ENCODE measurements around the gene HTR5A.

- TF ChIP-seq SMC3 (IDR thresholded peaks at IDR 0.05; ENCODE audit: low read length) (no peak), EP300 (IDR thresholded peaks at IDR 0.05; ENCODE audit: low read depth in 2 of 2, low read length in 2 of 2) (no peak), EP300 (CRISPR knock-in tag; IDR thresholded peaks at IDR 0.05; ENCODE audit: borderline replicate concordance) (no peak), EZH2 (conservative IDR thresholded peaks at IDR 0.05; ENCODE audit: low read depth, low read length) (no peak), SIN3A (IDR thresholded peaks at IDR 0.05; ENCODE audit: borderline replicate concordance, low read depth, low read length) (no peak), FOXK1 (CRISPR knock-in tag; IDR thresholded peaks at IDR 0.05; ENCODE audit: borderline replicate concordance, low read depth) (no peak), YY1 (IDR thresholded peaks at IDR 0.05; ENCODE audit: insufficient read depth, insufficient replicate concordance, low read depth, low read length) (no peak), RBM22 (optimal IDR thresholded peaks at IDR 0.05; ENCODE audit: low read length) (no peak), TAF1 (CRISPR knock-in tag; IDR thresholded peaks at IDR 0.05) (no peak), RELA (CRISPR knock-in tag; IDR thresholded peaks at IDR 0.05) (no peak), CTCF (CRISPR knock-in tag; IDR thresholded peaks at IDR 0.05) (no peak)
Measured at GRCh38 chr7:155048006-155048405, 22.1 kb upstream of the HTR5A start.
